DMS 273 (cell line): ENCODE measurements around the gene TRIM66.
A peak's percentile ranks its signal among the peaks of the same experiment; 100 is the strongest.

ENCODE experiments used
- DNase-seq: peaks from one replicate; lab custom pipeline; 2025; ENCODE audit not compliant: unreplicated experiment; lab: John Stamatoyannopoulos, UW

TRIM66 gene

GRCh38 chr11:8614497-8614896, 68.0 kb downstream of the TRIM66 start:
- no peak for DNase-seq

- no peak for DNase-seq
Measured at GRCh38 chr11:8613036-8613435, 69.4 kb downstream of the TRIM66 start.

GRCh38 chr11:8612522-8612921, 69.9 kb downstream of the TRIM66 start:
- DNase-seq, result no peak

GRCh38 chr11:8610532-8611116, 71.8 kb downstream of the TRIM66 start:
- DNase-seq, result peak; percentile 28

GRCh38 chr11:8608652-8609051, 73.8 kb downstream of the TRIM66 start:
- DNase-seq, result no peak

- DNase-seq, result no peak
Measured at GRCh38 chr11:8605971-8606563, 76.4 kb downstream of the TRIM66 start.

GRCh38 chr11:8604078-8604723, 78.3 kb downstream of the TRIM66 start:
- peak; percentile 69 for DNase-seq

GRCh38 chr11:8603696-8604077, 78.8 kb downstream of the TRIM66 start:
- peak; percentile 25 for DNase-seq

GRCh38 chr11:8601376-8602133, 80.9 kb downstream of the TRIM66 start:
- DNase-seq, result no peak

- no peak for DNase-seq
Measured at GRCh38 chr11:8598506-8598905, 84.0 kb downstream of the TRIM66 start.

- DNase-seq, result no peak
Measured at GRCh38 chr11:8597182-8597581, 85.3 kb downstream of the TRIM66 start.

GRCh38 chr11:8596504-8597046, 85.9 kb downstream of the TRIM66 start:
- no peak for DNase-seq

GRCh38 chr11:8593935-8594909, 88.2 kb downstream of the TRIM66 start, which contains the start of gene STK33:
Gene STK33 (minus strand): TSS chr11:8594228. CDS start chr11:8474905, 119,323 bp downstream.
- peak; percentile 84 for DNase-seq

GRCh38 chr11:8593455-8593854, 89.0 kb downstream of the TRIM66 start:
- DNase-seq, result no peak

- no peak for DNase-seq
Measured at GRCh38 chr11:8587915-8588314, 94.5 kb downstream of the TRIM66 start.

GRCh38 chr11:8586805-8587204, 95.7 kb downstream of the TRIM66 start:
- DNase-seq, result no peak

- no peak for DNase-seq
Measured at GRCh38 chr11:8586184-8586583, 96.3 kb downstream of the TRIM66 start.

- peak; percentile 82 for DNase-seq
Measured at GRCh38 chr11:8584511-8584910, 98.0 kb downstream of the TRIM66 start.

- DNase-seq, result no peak
Measured at GRCh38 chr11:8584082-8584481, 98.4 kb downstream of the TRIM66 start.

GRCh38 chr11:8581300-8581699, 101.2 kb downstream of the TRIM66 start:
- DNase-seq, result no peak
